HL-60 (cell line): ENCODE data around the gene ESYT2.

Source experiments
- DNase-seq, 2 experiments: peaks; one replicate each; pipeline ENCODE4 v3.0.0-alpha.2; 2010 to 2020; ENCODE audit warnings: low read depth in 1 of 2, low spot score in 1 of 2
- H3K27ac ChIP-seq: fragments of 250-450 bp; sonication (Bioruptor Pico); replicated peaks from 2 replicates; pipeline ENCODE4 v1.5.1; 2020; ENCODE audit warnings: mild to moderate bottlenecking, moderate library complexity
- H3K27me3 ChIP-seq: fragments of 250-450 bp; sonication (Bioruptor Pico); 2 replicates; pipeline ENCODE4 v1.5.1; 2021; ENCODE audit warnings: mild to moderate bottlenecking, moderate library complexity; ENCODE audit not compliant: insufficient read depth, poor library complexity, severe bottlenecking
- H3K4me3 ChIP-seq: replicated peaks from 2 replicates; pipeline ENCODE4 v1.5.1; 2011; ENCODE audit warnings: mild to moderate bottlenecking, control low read depth, low read length; ENCODE audit not compliant: insufficient read depth
- CTCF ChIP-seq: IDR thresholded peaks from one replicate; pipeline ENCODE4 v1.5.1; 2011; ENCODE audit warnings: low read length, control low read depth, inconsistent platforms; ENCODE audit not compliant: insufficient read depth
- GABPA ChIP-seq: IDR thresholded peaks from 2 replicates; pipeline ENCODE4 v1.6.1; 2012; ENCODE audit warnings: low read depth
- POLR2AphosphoS5 ChIP-seq: IDR thresholded peaks from 2 replicates; pipeline ENCODE4 v1.6.1; 2012; ENCODE audit warnings: low read depth
- REST ChIP-seq: IDR thresholded peaks from 2 replicates; pipeline ENCODE4 v1.6.1; 2012; ENCODE audit warnings: low read depth; ENCODE audit not compliant: insufficient replicate concordance
- SPI1 ChIP-seq: IDR thresholded peaks from 2 replicates; pipeline ENCODE4 v1.6.1; 2012; ENCODE audit warnings: low read depth, mild to moderate bottlenecking, borderline replicate concordance

The ESYT2 gene

GRCh38 chr7:158808126-158808525, 21.2 kb downstream of the ESYT2 start:
- no peak for TF ChIP-seq POLR2AphosphoS5
- no peak for TF ChIP-seq GABPA
- TF ChIP-seq REST: no peak
- TF ChIP-seq CTCF: no peak
- TF ChIP-seq SPI1: no peak
- Histone ChIP-seq H3K4me3 (no peak overlapping the region), H3K27ac (no peak overlapping the region), H3K27me3 (no peaks in the 10 kb centered on the region)
- no peak for DNase-seq

GRCh38 chr7:158805937-158806336, 23.4 kb downstream of the ESYT2 start:
- H3K27me3 ChIP-seq: no peaks in the 10 kb centered on the region
- no peak for DNase-seq
- H3K4me3 ChIP-seq: no peak overlapping the region
- TF ChIP-seq CTCF (no peak), POLR2AphosphoS5 (no peak), SPI1 (no peak)
- no peak overlapping the region for H3K27ac ChIP-seq

DNA sequence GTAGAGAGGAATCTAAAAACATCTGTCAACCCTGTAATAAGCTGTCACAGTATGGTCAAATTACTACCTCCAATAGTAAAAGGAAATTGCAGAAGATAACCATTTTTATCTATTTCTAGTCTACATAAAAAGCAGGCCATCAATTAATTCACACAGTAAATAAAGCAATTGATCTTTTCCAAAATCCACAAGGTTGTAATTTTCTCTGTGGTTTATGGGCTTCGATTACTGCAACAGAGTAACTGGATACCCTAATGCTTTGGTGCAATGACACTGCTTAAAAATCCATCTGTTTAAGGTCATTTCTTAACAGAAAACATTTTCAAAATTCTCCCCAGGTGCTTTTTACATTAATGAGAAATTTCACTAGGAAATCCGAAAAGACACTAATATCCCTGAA, 23.9 kb downstream of the ESYT2 start:
- H3K4me3 ChIP-seq: no peak overlapping the region
- no peak overlapping the region for H3K27ac ChIP-seq
- H3K27me3 ChIP-seq: no peaks in the 10 kb centered on the region
- no peak for DNase-seq
- TF ChIP-seq REST (no peak), CTCF (no peak), POLR2AphosphoS5 (no peak), GABPA (no peak), SPI1 (no peak)

- Histone ChIP-seq H3K27ac (no peak overlapping the region), H3K27me3 (no peaks in the 10 kb centered on the region), H3K4me3 (no peak overlapping the region)
- TF ChIP-seq GABPA: no peak
- no peak for TF ChIP-seq POLR2AphosphoS5
- TF ChIP-seq SPI1: no peak
- TF ChIP-seq REST: no peak
- TF ChIP-seq CTCF: no peak
- no peak for DNase-seq
Observed at GRCh38 chr7:158804335-158804734, 25.0 kb downstream of the ESYT2 start.
